ENCODE measurements around the gene UGT1A10. TPM values are rescaled to one million over a fixed set of nuclear protein-coding genes. Genes with fewer than 3 reads are reported as not detected.

Gene UGT1A10
- total and polyA plus RNA-seq, 5 donors from 2014 or later, result not detected

GRCh38 chr2:233799087-233799665, 162.9 kb downstream of the UGT1A10 start:
- Mint-ChIP-seq H3K4me1 (no peaks in the 10 kb centered on the region), H3K9me3 (peaks cover 0 to 4% (median 0%) of the 10 kb centered on the region in 7 donors), H3K27me3 (peaks cover 4% of the 10 kb centered on the region), H3K36me3 (no peaks in the 10 kb centered on the region), H3K27ac (no peak overlapping the region), H3K4me3 (no peak overlapping the region)
- H3K9me3 ChIP-seq (ENCODE audit: control insufficient read depth in 2 of 2, low read length in 2 of 2), result no peaks in the 10 kb centered on the region
- no peak overlapping the region for H3K4me3 ChIP-seq (ENCODE audit: low read depth, low read length)
- ATAC-seq (ENCODE audit: low read depth in 2 of 2) (no peak), DNase-seq (no peak)
- no peaks in the 10 kb centered on the region for H3K36me3 ChIP-seq (ENCODE audit: control insufficient read depth, insufficient read depth, low read length)
- H3K27me3 ChIP-seq (ENCODE audit: control insufficient read depth, insufficient read depth, low read length), result no peaks in the 10 kb centered on the region
- no peak overlapping the region for H3K27ac ChIP-seq (ENCODE audit: insufficient read depth, low read length, poor library complexity, severe bottlenecking)
- no peaks in the 10 kb centered on the region for H3K4me1 ChIP-seq (ENCODE audit: control insufficient read depth, insufficient read depth, low read length, poor library complexity, severe bottlenecking)

DNA sequence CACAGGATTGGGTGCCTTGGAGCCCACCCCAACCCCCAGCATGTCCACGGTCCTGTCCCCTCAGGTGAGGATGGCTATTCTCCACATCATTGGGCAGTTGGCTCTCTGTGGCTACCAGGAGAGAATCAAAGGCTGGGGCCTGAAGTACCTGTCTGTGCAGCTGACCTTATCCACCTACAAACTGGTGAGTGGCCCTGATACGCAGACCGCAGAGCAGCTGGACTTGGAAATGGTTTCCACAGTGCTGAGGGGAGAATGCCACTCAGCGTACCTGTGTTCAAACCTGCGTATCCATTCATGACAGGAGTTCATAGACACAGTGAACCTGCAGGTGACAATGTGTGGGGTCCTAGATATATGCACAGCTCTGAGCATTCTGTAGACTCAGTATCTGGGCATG, 163.5 kb downstream of the UGT1A10 start:
- Histone ChIP-seq H3K27ac (ENCODE audit: insufficient read depth, low read length, poor library complexity, severe bottlenecking) (no peak overlapping the region), H3K9me3 (ENCODE audit: control insufficient read depth in 2 of 2, low read length in 2 of 2) (no peaks in the 10 kb centered on the region), H3K36me3 (ENCODE audit: control insufficient read depth, insufficient read depth, low read length) (no peaks in the 10 kb centered on the region), H3K27me3 (ENCODE audit: control insufficient read depth, insufficient read depth, low read length) (no peaks in the 10 kb centered on the region), H3K4me1 (ENCODE audit: control insufficient read depth, insufficient read depth, low read length, poor library complexity, severe bottlenecking) (no peaks in the 10 kb centered on the region), H3K4me3 (ENCODE audit: low read depth, low read length) (no peak overlapping the region)
- Mint-ChIP-seq H3K4me1 (no peaks in the 10 kb centered on the region), H3K36me3 (no peaks in the 10 kb centered on the region), H3K9me3 (peaks cover 0 to 4% (median 0%) of the 10 kb centered on the region in 7 donors), H3K27ac (no peak overlapping the region), H3K4me3 (no peak overlapping the region), H3K27me3 (peaks cover 4% of the 10 kb centered on the region)
- ATAC-seq (ENCODE audit: low read depth in 2 of 2) (no peak), DNase-seq (no peak)

- H3K9me3 ChIP-seq (ENCODE audit: control insufficient read depth in 2 of 2, low read length in 2 of 2), result no peaks in the 10 kb centered on the region
- H3K4me1 ChIP-seq (ENCODE audit: control insufficient read depth, insufficient read depth, low read length, poor library complexity, severe bottlenecking), result no peaks in the 10 kb centered on the region
- ATAC-seq (ENCODE audit: low read depth in 2 of 2) (no peak), DNase-seq (no peak)
- no peak overlapping the region for H3K4me3 ChIP-seq (ENCODE audit: low read depth, low read length)
- no peak overlapping the region for H3K27ac ChIP-seq (ENCODE audit: insufficient read depth, low read length, poor library complexity, severe bottlenecking)
- no peak overlapping the region for H3K4me3 Mint-ChIP-seq
- no peak overlapping the region for H3K27ac Mint-ChIP-seq
- no peaks in the 10 kb centered on the region for H3K36me3 Mint-ChIP-seq
- H3K36me3 ChIP-seq (ENCODE audit: control insufficient read depth, insufficient read depth, low read length), result no peaks in the 10 kb centered on the region
- H3K27me3 Mint-ChIP-seq, result peaks cover 7% of the 10 kb centered on the region
- H3K4me1 Mint-ChIP-seq, result no peaks in the 10 kb centered on the region
- peaks cover 3% of the 10 kb centered on the region for H3K27me3 ChIP-seq (ENCODE audit: control insufficient read depth, insufficient read depth, low read length)
- peaks cover 0 to 4% (median 0%) of the 10 kb centered on the region in 7 donors for H3K9me3 Mint-ChIP-seq
Observed at GRCh38 chr2:233800208-233800607, 164.0 kb downstream of the UGT1A10 start.

DNA sequence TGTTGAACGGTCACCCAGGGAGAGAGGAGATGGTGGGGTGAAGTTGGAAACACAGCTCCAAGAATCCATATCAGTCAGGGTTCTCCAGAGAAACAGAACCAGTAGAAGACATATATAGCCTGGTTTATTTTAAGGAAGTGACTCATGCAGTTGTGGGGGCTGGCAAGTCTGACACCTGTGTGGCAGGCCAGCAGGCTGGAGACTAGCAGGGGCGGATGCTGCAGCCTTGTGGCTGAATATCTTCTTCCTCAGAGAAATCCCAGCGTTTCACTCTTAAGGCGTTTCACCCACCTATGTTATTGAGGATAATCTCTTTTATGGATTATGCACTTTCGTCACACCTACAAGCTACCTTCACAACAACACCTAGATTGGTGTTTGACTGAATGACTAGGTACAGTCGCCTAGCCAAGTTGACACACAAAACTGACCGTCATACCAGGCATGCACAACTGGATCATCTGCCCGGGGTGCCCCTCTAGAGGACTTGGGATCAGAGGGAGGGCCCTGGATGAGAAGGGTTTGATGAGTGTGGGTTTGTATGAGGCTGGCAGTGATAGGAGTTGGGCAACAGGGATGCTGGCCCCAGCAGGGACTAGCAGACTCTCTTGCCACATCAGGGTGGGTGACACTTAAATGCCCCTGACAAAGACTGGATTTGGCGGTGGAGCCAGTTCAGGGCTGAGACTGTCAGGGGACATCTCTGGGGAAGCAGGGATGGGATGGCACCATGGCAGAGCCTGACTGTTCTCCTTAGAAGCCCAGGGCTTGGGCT, 165.3 kb downstream of the UGT1A10 start:
- no peak overlapping the region for H3K4me3 ChIP-seq (ENCODE audit: low read depth, low read length)
- Mint-ChIP-seq H3K9me3 (peaks cover 0 to 4% (median 0%) of the 10 kb centered on the region in 7 donors), H3K36me3 (no peaks in the 10 kb centered on the region), H3K27ac (peak overlapping the region in 1 of 3 donors; percentile 56), H3K4me1 (no peaks in the 10 kb centered on the region), H3K27me3 (peaks cover 16% of the 10 kb centered on the region), H3K4me3 (no peak overlapping the region)
- H3K27ac ChIP-seq (ENCODE audit: insufficient read depth, low read length, poor library complexity, severe bottlenecking), result no peak overlapping the region
- no peak for DNase-seq
- no peaks in the 10 kb centered on the region for H3K4me1 ChIP-seq (ENCODE audit: control insufficient read depth, insufficient read depth, low read length, poor library complexity, severe bottlenecking)
- ATAC-seq (ENCODE audit: low read depth in 2 of 2), result no peak
- peaks cover 3% of the 10 kb centered on the region for H3K27me3 ChIP-seq (ENCODE audit: control insufficient read depth, insufficient read depth, low read length)
- H3K36me3 ChIP-seq (ENCODE audit: control insufficient read depth, insufficient read depth, low read length), result no peaks in the 10 kb centered on the region
- no peaks in the 10 kb centered on the region for H3K9me3 ChIP-seq (ENCODE audit: control insufficient read depth in 2 of 2, low read length in 2 of 2)

DNA sequence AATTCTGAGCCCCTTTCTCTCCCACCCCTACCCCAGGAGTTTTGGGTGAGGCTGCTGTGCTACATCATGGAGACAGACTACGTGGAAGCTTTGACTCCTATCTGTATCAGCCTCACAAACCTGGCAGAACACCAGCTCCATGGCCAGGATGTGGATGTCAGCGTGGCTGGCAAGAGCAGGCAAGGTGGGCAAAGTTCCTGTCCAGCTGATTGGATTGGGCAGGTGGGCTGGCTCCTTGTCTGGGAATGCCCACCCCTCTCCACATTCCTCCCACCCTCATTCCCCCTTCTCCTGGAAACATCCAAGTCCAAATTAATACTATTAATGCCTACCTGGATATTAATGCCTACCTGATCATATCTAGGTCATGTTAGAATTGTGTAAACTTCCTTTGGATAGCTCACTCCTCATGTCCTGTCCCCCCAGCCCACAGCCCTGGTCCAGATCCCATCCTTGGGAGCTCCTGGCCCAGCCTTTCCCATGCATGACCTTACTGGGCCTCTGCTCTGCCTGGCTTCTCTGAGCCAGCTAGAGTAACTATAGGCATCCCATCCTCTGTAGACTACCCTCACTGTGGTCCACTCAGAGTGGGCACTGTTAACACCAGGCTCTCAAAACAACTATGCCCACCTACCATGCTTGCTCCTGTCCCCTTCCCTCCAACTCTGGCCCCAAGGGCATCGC, 166.0 kb downstream of the UGT1A10 start:
- no peaks in the 10 kb centered on the region for H3K36me3 Mint-ChIP-seq
- DNase-seq (no peak), ATAC-seq (ENCODE audit: low read depth in 2 of 2) (no peak)
- H3K4me1 Mint-ChIP-seq, result no peaks in the 10 kb centered on the region
- H3K27me3 ChIP-seq (ENCODE audit: control insufficient read depth, insufficient read depth, low read length), result peaks cover 3% of the 10 kb centered on the region
- H3K27ac ChIP-seq (ENCODE audit: insufficient read depth, low read length, poor library complexity, severe bottlenecking), result no peak overlapping the region
- H3K27me3 Mint-ChIP-seq, result peaks cover 11% of the 10 kb centered on the region
- H3K4me1 ChIP-seq (ENCODE audit: control insufficient read depth, insufficient read depth, low read length, poor library complexity, severe bottlenecking), result no peaks in the 10 kb centered on the region
- no peak overlapping the region for H3K4me3 Mint-ChIP-seq
- peaks cover 0 to 4% (median 0%) of the 10 kb centered on the region in 7 donors for H3K9me3 Mint-ChIP-seq
- no peak overlapping the region for H3K27ac Mint-ChIP-seq
- no peaks in the 10 kb centered on the region for H3K9me3 ChIP-seq (ENCODE audit: control insufficient read depth in 2 of 2, low read length in 2 of 2)
- H3K4me3 ChIP-seq (ENCODE audit: low read depth, low read length), result no peak overlapping the region
- H3K36me3 ChIP-seq (ENCODE audit: control insufficient read depth, insufficient read depth, low read length), result no peaks in the 10 kb centered on the region

DNA sequence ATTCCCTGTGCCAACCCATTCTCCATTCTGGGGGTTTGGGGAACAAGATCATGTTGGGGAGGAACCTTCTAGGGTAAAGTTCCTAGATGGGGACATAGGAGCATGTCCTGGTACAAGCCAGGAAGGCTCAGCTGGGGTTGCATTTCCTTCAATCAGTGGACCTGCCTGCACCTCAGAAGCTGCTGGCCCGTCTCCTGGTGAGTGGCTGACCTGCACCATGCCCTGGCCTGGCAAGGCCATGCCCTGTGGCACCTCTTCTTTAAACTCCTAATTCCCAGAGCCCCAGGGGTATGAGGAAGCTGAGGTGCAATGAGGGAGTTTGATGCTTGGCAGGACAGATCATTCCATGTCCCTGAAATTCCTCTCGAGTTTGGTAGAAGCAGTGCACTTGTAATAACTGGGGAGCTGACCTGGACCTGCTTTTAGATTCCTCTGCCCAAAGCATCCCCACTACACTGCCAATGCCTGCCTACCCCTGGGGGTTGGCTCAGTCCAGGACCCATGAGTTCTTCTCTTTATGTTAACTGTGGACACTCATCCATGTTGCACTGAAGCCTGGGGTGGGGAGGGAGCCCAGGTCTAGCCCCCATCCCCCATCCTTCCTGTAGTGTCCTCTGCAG, 167.2 kb downstream of the UGT1A10 start:
- Histone ChIP-seq H3K27ac (ENCODE audit: insufficient read depth, low read length, poor library complexity, severe bottlenecking) (no peak overlapping the region), H3K27me3 (ENCODE audit: control insufficient read depth, insufficient read depth, low read length) (peaks cover 3% of the 10 kb centered on the region), H3K4me3 (ENCODE audit: low read depth, low read length) (no peak overlapping the region), H3K36me3 (ENCODE audit: control insufficient read depth, insufficient read depth, low read length) (no peaks in the 10 kb centered on the region), H3K9me3 (ENCODE audit: control insufficient read depth in 2 of 2, low read length in 2 of 2) (no peaks in the 10 kb centered on the region), H3K4me1 (ENCODE audit: control insufficient read depth, insufficient read depth, low read length, poor library complexity, severe bottlenecking) (no peaks in the 10 kb centered on the region)
- no peak overlapping the region for H3K27ac Mint-ChIP-seq
- no peak overlapping the region for H3K4me3 Mint-ChIP-seq
- H3K36me3 Mint-ChIP-seq, result no peaks in the 10 kb centered on the region
- peaks cover 11% of the 10 kb centered on the region for H3K27me3 Mint-ChIP-seq
- ATAC-seq (ENCODE audit: low read depth in 2 of 2) (no peak), DNase-seq (no peak)
- H3K4me1 Mint-ChIP-seq, result no peaks in the 10 kb centered on the region
- peaks cover 0 to 4% (median 0%) of the 10 kb centered on the region in 7 donors for H3K9me3 Mint-ChIP-seq

DNA sequence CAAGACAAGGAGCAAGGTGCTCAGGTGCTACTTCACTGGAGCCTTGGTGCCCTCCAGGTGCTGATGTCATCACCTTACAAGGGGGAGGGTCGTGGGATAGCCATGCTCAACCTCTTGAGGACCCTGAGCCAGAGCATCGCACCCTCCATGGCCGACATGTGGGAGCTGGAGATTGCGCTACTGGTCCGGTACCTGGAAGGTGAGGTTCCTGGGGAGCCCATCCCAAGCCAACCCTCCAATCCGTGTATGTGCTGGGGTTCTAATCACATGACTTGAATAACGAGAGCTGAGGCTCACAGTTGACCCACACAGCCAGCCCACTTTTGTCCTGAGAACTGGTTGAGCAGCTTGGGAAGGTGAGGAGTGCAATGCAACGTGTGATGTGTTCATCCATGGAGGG, 167.7 kb downstream of the UGT1A10 start:
- H3K4me3 Mint-ChIP-seq, result no peak overlapping the region
- no peak overlapping the region for H3K27ac Mint-ChIP-seq

More for the DNA sequence above, 167.7 kb downstream of the UGT1A10 start:
- H3K27me3 ChIP-seq (ENCODE audit: control insufficient read depth, insufficient read depth, low read length), result peaks cover 3% of the 10 kb centered on the region
- peaks cover 0 to 4% (median 0%) of the 10 kb centered on the region in 7 donors for H3K9me3 Mint-ChIP-seq
- no peaks in the 10 kb centered on the region for H3K4me1 Mint-ChIP-seq
- H3K4me3 ChIP-seq (ENCODE audit: low read depth, low read length), result no peak overlapping the region
- DNase-seq, result no peak
- no peaks in the 10 kb centered on the region for H3K9me3 ChIP-seq (ENCODE audit: control insufficient read depth in 2 of 2, low read length in 2 of 2)
- peaks cover 13% of the 10 kb centered on the region for H3K27me3 Mint-ChIP-seq
- ATAC-seq (ENCODE audit: low read depth in 2 of 2), result no peak
- no peaks in the 10 kb centered on the region for H3K4me1 ChIP-seq (ENCODE audit: control insufficient read depth, insufficient read depth, low read length, poor library complexity, severe bottlenecking)
- H3K27ac ChIP-seq (ENCODE audit: insufficient read depth, low read length, poor library complexity, severe bottlenecking), result no peak overlapping the region
- no peaks in the 10 kb centered on the region for H3K36me3 Mint-ChIP-seq
- no peaks in the 10 kb centered on the region for H3K36me3 ChIP-seq (ENCODE audit: control insufficient read depth, insufficient read depth, low read length)

All from CD4-positive, CD25-positive, alpha-beta regulatory T cell (primary cell).